A673 (cell line): ENCODE data around the gene PDIK1L. TPM values are rescaled to one million over a fixed set of nuclear protein-coding genes. Genes with fewer than 3 reads are reported as not detected.

Source experiments
- BruUV-seq: library from RNA; stranded (reverse); fragments of 400-500 nt; replicated peaks from 2 replicates; lab custom pipeline; 2021; lab: Mats Ljungman, UMichigan
- CTCF ChIA-PET: fragments of 300-600 bp; sonication (Branson Sonifier 250); formaldehyde crosslinking; loops from one replicate; lab custom pipeline; 2022; ENCODE audit warnings: antibody characterized with exemption; lab: Charles Lee
- POLR2A ChIA-PET: fragments of 300-600 bp; sonication (Branson Sonifier 250); formaldehyde crosslinking; loops from one replicate; lab custom pipeline; 2022; ENCODE audit warnings: antibody characterized with exemption; ENCODE audit not compliant: low non-redundant PET; lab: Charles Lee
- DNase-seq: peaks from one replicate; pipeline ENCODE4 v3.0.0-alpha.2; 2015; ENCODE audit warnings: low spot score
- H3K27ac ChIP-seq: fragments of 200-600 bp; sonication (generic); 2 replicates; pipeline ENCODE4 v1.5.1; 2016; ENCODE audit warnings: mixed run types, low read depth, mild to moderate bottlenecking, mixed read lengths, antibody characterized with exemption, low read length; ENCODE audit not compliant: poor library complexity, severe bottlenecking
- H3K27me3 ChIP-seq: fragments of 200-600 bp; sonication (generic); replicated peaks from 2 replicates; pipeline ENCODE4 v1.6.1; 2017; ENCODE audit warnings: mixed run types, low read depth, mild to moderate bottlenecking, mixed read lengths, antibody characterized with exemption, low read length; ENCODE audit not compliant: insufficient read depth, poor library complexity
- H3K36me3 ChIP-seq: fragments of 200-600 bp; sonication (generic); 2 replicates; pipeline ENCODE4 v1.6.1; 2016; ENCODE audit warnings: mixed run types, mild to moderate bottlenecking, mixed read lengths, antibody characterized with exemption, low read length; ENCODE audit not compliant: insufficient read depth, poor library complexity, severe bottlenecking
- H3K4me1 ChIP-seq: fragments of 200-600 bp; sonication (generic); 2 replicates; pipeline ENCODE4 v1.6.1; 2017; ENCODE audit warnings: mixed run types, mild to moderate bottlenecking, mixed read lengths, antibody characterized with exemption, low read length; ENCODE audit not compliant: insufficient read depth, poor library complexity, severe bottlenecking
- H3K4me3 ChIP-seq: fragments of 200-600 bp; sonication (generic); 2 replicates; pipeline ENCODE4 v1.5.1; 2016; ENCODE audit warnings: low read depth, mixed run types, mild to moderate bottlenecking, mixed read lengths, low read length; ENCODE audit not compliant: poor library complexity, severe bottlenecking
- H3K9me3 ChIP-seq: fragments of 200-600 bp; sonication (generic); 2 replicates; pipeline ENCODE4 v1.6.1; 2016; ENCODE audit warnings: mixed run types, low read depth, mild to moderate bottlenecking, mixed read lengths, antibody characterized with exemption, low read length; ENCODE audit not compliant: poor library complexity, severe bottlenecking
- EZH2 ChIP-seq: fragments of 200-600 bp; sonication (generic); IDR thresholded peaks from 2 replicates; pipeline ENCODE4 v1.6.1; 2017; ENCODE audit warnings: borderline replicate concordance, low read depth, mild to moderate bottlenecking, mixed read lengths, antibody characterized with exemption, low read length; ENCODE audit not compliant: poor library complexity, severe bottlenecking
- intact Hi-C: fragments of 100-400 bp; cut with micrococcal nuclease; formaldehyde crosslinking; loops from one replicate; pipeline ENCODE4 v1.10.0; 2022; ENCODE audit not compliant: unreplicated experiment
- total RNA-seq: library from RNA; stranded (reverse); gene quantifications from 2 replicates; pipeline ENCODE4 v1.2.3, GENCODE V29; 2021
- TF ChIP-seq, protein P1 (sequence below): fragments of 300-800, 200-600 bp; sonication (generic); conservative IDR thresholded peaks from 2 replicates; pipeline ENCODE4 v1.5.1; 2017; ENCODE audit warnings: low read depth, mild to moderate bottlenecking, antibody characterized with exemption, low read length, moderate library complexity, mixed read lengths

PDIK1L gene
- total RNA-seq, 1 experiment from 2014 or later: 12.9 TPM

- intact Hi-C loops: no loop called here
- ChIA-PET CTCF (no interaction called here), POLR2A (no interaction called here)
- no peaks in the 10 kb centered on the region for H3K4me1 ChIP-seq
- H3K27me3 ChIP-seq: no peaks in the 10 kb centered on the region
- no peak overlapping the region for H3K4me3 ChIP-seq
- H3K9me3 ChIP-seq: no peaks in the 10 kb centered on the region
- TF ChIP-seq EZH2: no peak
- TF ChIP-seq, protein P1, sequence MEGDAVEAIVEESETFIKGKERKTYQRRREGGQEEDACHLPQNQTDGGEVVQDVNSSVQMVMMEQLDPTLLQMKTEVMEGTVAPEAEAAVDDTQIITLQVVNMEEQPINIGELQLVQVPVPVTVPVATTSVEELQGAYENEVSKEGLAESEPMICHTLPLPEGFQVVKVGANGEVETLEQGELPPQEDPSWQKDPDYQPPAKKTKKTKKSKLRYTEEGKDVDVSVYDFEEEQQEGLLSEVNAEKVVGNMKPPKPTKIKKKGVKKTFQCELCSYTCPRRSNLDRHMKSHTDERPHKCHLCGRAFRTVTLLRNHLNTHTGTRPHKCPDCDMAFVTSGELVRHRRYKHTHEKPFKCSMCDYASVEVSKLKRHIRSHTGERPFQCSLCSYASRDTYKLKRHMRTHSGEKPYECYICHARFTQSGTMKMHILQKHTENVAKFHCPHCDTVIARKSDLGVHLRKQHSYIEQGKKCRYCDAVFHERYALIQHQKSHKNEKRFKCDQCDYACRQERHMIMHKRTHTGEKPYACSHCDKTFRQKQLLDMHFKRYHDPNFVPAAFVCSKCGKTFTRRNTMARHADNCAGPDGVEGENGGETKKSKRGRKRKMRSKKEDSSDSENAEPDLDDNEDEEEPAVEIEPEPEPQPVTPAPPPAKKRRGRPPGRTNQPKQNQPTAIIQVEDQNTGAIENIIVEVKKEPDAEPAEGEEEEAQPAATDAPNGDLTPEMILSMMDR: no peak
- DNase-seq: no peak
- no peak overlapping the region for H3K27ac ChIP-seq
- H3K36me3 ChIP-seq: no peaks in the 10 kb centered on the region
- BruUV-seq: no TSS peak
Observed at GRCh38 chr1:26132834-26133167, 21.2 kb downstream of the PDIK1L start.

- no peak overlapping the region for H3K27ac ChIP-seq
- intact Hi-C loops: no loop called here
- no peak overlapping the region for H3K4me3 ChIP-seq
- H3K27me3 ChIP-seq: no peaks in the 10 kb centered on the region
- ChIA-PET POLR2A (no interaction called here), CTCF (no interaction called here)
- H3K9me3 ChIP-seq: no peaks in the 10 kb centered on the region
- H3K36me3 ChIP-seq: no peaks in the 10 kb centered on the region
- DNase-seq: no peak
- TF ChIP-seq, protein P1: no peak
- no peak for TF ChIP-seq EZH2
- BruUV-seq: no TSS peak
- no peaks in the 10 kb centered on the region for H3K4me1 ChIP-seq
Observed at GRCh38 chr1:26134466-26134865, 22.8 kb downstream of the PDIK1L start.

GRCh38 chr1:26138974-26139558 is 27.4 kb downstream of the PDIK1L start:
- DNase-seq: no peak
- no peak overlapping the region for H3K27ac ChIP-seq
- H3K4me1 ChIP-seq: no peaks in the 10 kb centered on the region
- intact Hi-C loops: no loop called here
- H3K27me3 ChIP-seq: no peaks in the 10 kb centered on the region
- POLR2A ChIA-PET: no interaction called here
- no TSS peak for BruUV-seq
- H3K36me3 ChIP-seq: no peaks in the 10 kb centered on the region
- CTCF ChIA-PET: interaction anchor here (0.6 kb wide), 1 partner anchor 20 kb away, joined by 3 read pairs; no protein-coding TSS in a partner anchor
- H3K4me3 ChIP-seq: no peak overlapping the region
- no peak for TF ChIP-seq EZH2
- TF ChIP-seq, protein P1: no peak
- no peaks in the 10 kb centered on the region for H3K9me3 ChIP-seq
